ENCODE measurements around the gene SSUH2. TPM values are rescaled to one million over a fixed set of nuclear protein-coding genes. Genes with fewer than 3 reads are reported as not detected.

SSUH2 gene
- total and polyA plus RNA-seq, 2 of the 4 experiments (the other 2 are of a cell fraction) = 0.10 TPM; not detected in 1

DNA sequence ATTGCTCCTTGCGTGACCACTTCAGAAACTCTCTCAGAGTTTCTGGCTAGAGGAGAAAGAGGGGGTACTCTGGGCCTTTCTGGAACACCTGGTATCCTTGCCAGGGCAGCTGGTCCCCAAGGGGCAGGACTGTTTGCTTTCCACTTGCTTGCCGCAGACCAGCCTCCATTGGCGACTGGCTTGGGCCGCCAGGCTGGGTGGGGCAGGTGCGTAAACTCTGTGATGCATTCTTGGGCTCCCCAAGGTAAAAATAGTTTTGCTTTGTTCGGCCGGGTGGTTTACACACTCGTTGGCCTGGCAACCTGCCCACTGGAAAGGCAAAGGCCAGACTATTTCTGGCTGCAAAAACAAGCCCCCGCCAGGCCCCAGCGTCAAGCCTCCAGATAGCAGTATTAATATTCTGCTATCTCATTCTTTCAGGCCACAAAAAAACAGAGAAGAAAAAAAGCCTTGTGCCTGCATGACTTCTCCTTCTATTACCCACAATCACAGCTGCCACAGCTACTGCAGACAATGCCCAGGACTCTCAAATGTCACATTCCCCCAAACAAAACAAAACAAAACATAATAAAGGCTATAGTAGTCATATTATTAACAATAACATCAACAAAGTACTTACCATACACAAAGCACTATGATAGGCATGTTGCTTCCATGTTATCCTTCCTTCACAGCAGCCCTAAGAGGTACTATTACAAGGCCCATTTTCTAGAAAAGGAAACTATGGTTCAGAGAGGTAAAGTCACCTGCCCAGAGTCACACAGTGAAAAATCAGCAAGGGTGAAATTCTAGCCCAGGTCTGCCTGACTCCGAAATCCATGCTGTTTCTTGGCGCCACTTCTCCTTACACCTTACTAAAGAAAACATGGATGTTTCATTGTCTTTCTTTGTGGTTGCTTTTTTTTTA is 14.0 kb upstream of the SSUH2 start:
- Histone ChIP-seq H3K79me1 (ENCODE audit: low read depth in 1 of 2, low read length in 2 of 2) (no peaks in the 10 kb centered on the region), H4K91ac (ENCODE audit: insufficient read depth, low read depth, low read length) (no peak overlapping the region), H2BK15ac (ENCODE audit: low read depth, low read length) (no peak overlapping the region), H3K23ac (ENCODE audit: low read depth, low read length) (no peak overlapping the region), H3K27ac (ENCODE audit: insufficient read depth, low read length) (no peak overlapping the region), H3K4me1 (ENCODE audit: control insufficient read depth, insufficient read depth, low read length) (peaks cover 10% of the 10 kb centered on the region), H3K4me3 (ENCODE audit: insufficient read depth, low read depth, low read length) (no peak overlapping the region), H3K4ac (ENCODE audit: low read depth, low read length) (no peak overlapping the region), H4K20me1 (ENCODE audit: insufficient read depth, low read length) (no peaks in the 10 kb centered on the region), H4K5ac (ENCODE audit: low read depth, low read length) (no peak overlapping the region), H4K8ac (ENCODE audit: low read depth in 2 of 2, low read length in 2 of 2) (no peak overlapping the region), H2BK20ac (ENCODE audit: low read depth, low read length) (no peak overlapping the region), H2BK5ac (ENCODE audit: low read depth, low read length, poor library complexity, severe bottlenecking) (no peak overlapping the region), H2AK5ac (ENCODE audit: low read depth, low read length) (peak overlapping the region; percentile 52; the same call in 1 of the 2 replicates), H2BK120ac (ENCODE audit: low read depth, low read length) (no peak overlapping the region), H2AFZ (replicated peaks; ENCODE audit: low read length, poor library complexity) (no peak overlapping the region), H3K56ac (ENCODE audit: extremely low read depth, insufficient read depth, low read length) (no peak overlapping the region), H3K18ac (ENCODE audit: low read depth, low read length) (no peak overlapping the region), H3K9ac (ENCODE audit: low read depth, low read length) (no peak overlapping the region), H3K9me3 (ENCODE audit: control insufficient read depth, insufficient read depth, low read length) (no peaks in the 10 kb centered on the region; the same call in 1 of the 2 replicates), H3K9me1 (ENCODE audit: insufficient read depth, low read length) (peaks cover 4% of the 10 kb centered on the region), H3K4me2 (ENCODE audit: low read depth, low read length) (no peak overlapping the region), H3K27me3 (ENCODE audit: control insufficient read depth, insufficient read depth, low read length) (no peaks in the 10 kb centered on the region), H3K36me3 (ENCODE audit: control insufficient read depth, insufficient read depth, low read length) (no peaks in the 10 kb centered on the region), H3K14ac (replicated peaks; ENCODE audit: low read depth, low read length) (no peak overlapping the region), H2AK9ac (replicated peaks; ENCODE audit: low read depth, low read length, poor library complexity) (no peak overlapping the region)
- DNase-seq (peak; percentile 21), ATAC-seq (ENCODE audit: low read depth) (no peak)
- dilution Hi-C loops (cut with HindIII; ENCODE audit: low sequenced_read_pairs, unreplicated experiment) (no loop called here), intact Hi-C loops (cut with micrococcal nuclease) (no loop called here), in situ Hi-C loops (cut with MboI; ENCODE audit: low sequenced_read_pairs) (loop anchor here (25.0 kb wide), 1 partner anchor 404 kb away; no protein-coding TSS in a partner anchor)
- ChIA-PET POLR2A (ENCODE audit: unreplicated experiment) (no interaction called here), CTCF (no interaction called here)
- WGBS, 2 experiments (ENCODE audit: extremely low coverage in 2 of 2, insufficient read length in 1 of 2) = 27% methylated on average over 3 of the region's 12 CpGs; no CpG with 5 or more reads in 1 of the 2 experiments
- TF ChIP-seq NFE2L2 (IDR thresholded peaks at IDR 0.05; ENCODE audit: low read depth, low read length) = no peak
- TF ChIP-seq MXI1 (IDR thresholded peaks at IDR 0.05; ENCODE audit: borderline replicate concordance, low read depth, low read length) = no peak
- TF ChIP-seq, protein P1, sequence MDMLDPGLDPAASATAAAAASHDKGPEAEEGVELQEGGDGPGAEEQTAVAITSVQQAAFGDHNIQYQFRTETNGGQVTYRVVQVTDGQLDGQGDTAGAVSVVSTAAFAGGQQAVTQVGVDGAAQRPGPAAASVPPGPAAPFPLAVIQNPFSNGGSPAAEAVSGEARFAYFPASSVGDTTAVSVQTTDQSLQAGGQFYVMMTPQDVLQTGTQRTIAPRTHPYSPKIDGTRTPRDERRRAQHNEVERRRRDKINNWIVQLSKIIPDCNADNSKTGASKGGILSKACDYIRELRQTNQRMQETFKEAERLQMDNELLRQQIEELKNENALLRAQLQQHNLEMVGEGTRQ (IDR thresholded peaks at IDR 0.05; ENCODE audit: low read depth, low read length) = no peak
- TF ChIP-seq, protein P2, sequence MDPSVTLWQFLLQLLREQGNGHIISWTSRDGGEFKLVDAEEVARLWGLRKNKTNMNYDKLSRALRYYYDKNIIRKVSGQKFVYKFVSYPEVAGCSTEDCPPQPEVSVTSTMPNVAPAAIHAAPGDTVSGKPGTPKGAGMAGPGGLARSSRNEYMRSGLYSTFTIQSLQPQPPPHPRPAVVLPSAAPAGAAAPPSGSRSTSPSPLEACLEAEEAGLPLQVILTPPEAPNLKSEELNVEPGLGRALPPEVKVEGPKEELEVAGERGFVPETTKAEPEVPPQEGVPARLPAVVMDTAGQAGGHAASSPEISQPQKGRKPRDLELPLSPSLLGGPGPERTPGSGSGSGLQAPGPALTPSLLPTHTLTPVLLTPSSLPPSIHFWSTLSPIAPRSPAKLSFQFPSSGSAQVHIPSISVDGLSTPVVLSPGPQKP (IDR thresholded peaks at IDR 0.05; ENCODE audit: borderline replicate concordance, low read depth, low read length) = no peak
- no TSS peak for BruUV-seq (replicated peaks)
